GM20000 (cell line): ENCODE data around the gene CUL1.
"Not testable (repeated sequence)": the region's sequence is repeated elsewhere in the genome, so short reads cannot be mapped to it uniquely, and the experiment has no call there.

Experiments
- DNase-seq: peaks from one replicate; pipeline ENCODE4 v3.0.0; 2012; ENCODE audit warnings: low spot score
- TF ChIP-seq, protein P1 (sequence below): IDR thresholded peaks from 2 replicates; pipeline ENCODE4 v1.5.1; 2012; ENCODE audit warnings: mild to moderate bottlenecking, control low read depth; ENCODE audit errors: extremely low read depth, missing control alignments

CUL1 gene

DNA sequence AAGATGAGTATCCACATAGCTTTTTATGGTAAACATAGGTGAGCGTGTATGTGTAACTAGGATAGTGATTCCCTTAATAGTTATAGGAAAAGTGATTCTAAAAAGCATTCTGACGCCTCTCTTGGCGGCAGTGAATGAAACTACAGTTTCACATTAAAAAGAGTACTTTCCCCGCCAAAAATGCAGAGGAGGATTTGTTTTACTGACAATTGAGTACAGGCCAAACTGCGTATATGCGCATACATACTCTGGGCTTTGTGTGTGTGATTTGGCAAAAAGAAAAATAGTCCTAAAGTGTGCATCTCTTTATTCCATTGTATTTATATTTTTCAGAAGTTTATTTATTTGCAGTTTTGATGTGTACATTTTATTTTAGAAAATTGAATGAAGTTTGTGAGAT is 10.3 kb downstream of the CUL1 start:
- TF ChIP-seq, protein P1, sequence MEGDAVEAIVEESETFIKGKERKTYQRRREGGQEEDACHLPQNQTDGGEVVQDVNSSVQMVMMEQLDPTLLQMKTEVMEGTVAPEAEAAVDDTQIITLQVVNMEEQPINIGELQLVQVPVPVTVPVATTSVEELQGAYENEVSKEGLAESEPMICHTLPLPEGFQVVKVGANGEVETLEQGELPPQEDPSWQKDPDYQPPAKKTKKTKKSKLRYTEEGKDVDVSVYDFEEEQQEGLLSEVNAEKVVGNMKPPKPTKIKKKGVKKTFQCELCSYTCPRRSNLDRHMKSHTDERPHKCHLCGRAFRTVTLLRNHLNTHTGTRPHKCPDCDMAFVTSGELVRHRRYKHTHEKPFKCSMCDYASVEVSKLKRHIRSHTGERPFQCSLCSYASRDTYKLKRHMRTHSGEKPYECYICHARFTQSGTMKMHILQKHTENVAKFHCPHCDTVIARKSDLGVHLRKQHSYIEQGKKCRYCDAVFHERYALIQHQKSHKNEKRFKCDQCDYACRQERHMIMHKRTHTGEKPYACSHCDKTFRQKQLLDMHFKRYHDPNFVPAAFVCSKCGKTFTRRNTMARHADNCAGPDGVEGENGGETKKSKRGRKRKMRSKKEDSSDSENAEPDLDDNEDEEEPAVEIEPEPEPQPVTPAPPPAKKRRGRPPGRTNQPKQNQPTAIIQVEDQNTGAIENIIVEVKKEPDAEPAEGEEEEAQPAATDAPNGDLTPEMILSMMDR, result no peak
- no peak for DNase-seq

DNA sequence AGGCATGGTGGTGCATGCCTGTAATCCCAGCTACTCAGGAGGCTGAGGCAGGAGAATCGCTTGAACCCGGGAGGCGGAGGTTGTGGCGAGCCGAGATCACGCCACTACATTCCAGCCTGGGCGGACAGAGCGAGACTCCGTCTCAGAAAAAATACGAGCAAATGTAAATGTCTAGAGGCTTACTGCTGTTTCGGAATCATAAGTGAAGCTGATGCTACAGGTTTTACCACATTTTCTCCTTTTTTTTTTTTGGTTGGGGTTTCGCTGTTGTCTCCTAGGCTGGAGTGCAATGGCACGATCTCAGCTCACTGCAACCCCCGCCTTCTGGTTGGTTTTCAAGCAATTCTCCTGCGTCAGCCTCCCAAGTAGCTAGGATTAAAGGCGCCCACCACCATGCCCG is 11.7 kb downstream of the CUL1 start:
- not testable (repeated sequence) for DNase-seq

DNA sequence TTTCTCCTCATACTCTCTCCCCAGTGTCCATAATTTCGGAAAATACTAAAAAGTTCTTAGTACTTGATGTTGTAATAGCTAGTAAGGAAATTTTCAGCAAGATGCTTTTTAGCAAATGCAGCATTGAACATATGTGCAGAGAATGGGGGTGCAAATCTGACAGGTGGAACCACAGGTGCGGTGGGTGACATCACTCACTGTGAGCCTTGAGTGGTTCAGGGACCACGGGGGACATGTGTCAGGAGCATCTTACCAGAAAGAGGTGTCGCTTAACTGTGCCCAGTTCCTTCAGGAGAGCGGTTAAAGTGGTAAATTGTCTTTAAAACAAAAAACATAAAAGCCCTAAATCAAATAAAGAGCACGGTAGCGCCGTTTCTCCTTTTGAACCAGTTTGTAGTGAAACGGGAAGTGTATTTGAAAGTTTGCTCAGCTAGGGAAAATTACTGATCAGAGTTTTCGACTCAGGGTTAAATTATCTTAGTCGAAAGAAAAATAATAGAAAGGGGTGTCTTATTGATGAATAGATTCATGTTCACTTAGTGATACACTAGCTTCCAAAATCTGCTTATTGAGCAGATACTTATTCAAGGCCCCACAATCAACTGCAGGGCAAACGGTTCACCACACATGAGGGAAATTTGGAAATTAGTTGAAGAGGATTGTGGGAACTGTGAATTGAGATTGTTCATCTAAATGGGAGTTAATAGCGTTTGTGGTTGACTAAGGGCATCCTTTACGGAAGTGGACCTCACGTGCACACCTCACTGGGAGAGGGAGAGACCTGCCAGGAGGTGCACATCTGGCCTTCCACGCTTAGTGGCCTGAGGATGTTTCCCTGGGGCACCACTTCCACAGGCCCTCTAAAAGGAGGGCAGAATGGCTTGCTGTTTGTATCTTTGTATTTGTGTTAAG is 12.7 kb downstream of the CUL1 start:
- TF ChIP-seq, protein P1, result no peak
- DNase-seq, result no peak

DNA sequence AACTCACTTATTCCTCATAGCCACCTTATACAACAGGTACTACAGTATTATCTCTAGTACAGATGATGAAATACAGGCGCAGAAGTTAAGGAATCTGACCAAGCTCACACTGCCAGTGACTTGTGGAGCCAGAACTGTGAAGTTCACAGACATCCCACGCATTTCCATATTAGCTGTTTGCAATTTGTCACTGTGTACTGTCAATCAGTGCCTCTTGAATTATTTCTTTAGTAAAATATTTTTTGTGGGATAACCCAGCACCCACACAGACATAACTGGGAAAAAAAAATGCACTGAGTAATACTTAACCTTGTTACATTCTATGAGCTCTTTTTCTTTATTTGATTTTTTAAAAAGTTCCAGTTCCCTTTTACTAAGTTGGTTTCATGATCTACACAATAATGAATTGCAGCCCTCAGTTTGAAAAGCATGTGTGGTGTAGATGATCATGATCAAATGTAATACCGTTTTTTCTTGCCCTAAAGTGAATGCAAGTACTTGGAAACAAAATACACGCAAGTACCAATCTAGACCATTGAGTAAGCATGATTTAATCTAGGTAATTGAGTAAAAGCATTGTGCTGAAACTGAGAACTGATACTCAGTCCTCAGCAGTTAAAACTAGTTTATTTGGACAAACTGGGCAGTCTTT is 14.1 kb downstream of the CUL1 start:
- DNase-seq, result no peak
- TF ChIP-seq, protein P1, result no peak

DNA sequence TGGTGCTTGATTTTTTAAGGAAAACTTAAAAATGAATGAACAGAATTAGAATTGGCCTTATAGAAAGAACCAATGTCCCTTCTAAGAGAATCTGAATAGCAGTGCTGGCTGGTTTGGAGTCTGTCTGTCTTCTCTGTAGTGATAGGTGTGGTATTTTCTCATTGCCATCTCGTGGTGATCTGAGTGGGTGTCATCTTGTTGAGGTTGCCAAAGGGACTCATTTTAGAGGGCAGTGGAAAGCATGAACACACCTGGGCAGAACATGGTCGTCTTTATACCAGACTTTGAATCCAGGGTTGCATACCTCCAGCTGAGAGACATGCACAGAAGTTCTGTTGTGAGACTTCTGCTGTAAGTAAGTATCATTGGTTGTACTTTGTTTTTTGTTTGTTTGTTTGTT is 15.8 kb downstream of the CUL1 start:
- TF ChIP-seq, protein P1, result no peak
- DNase-seq, result no peak

DNA sequence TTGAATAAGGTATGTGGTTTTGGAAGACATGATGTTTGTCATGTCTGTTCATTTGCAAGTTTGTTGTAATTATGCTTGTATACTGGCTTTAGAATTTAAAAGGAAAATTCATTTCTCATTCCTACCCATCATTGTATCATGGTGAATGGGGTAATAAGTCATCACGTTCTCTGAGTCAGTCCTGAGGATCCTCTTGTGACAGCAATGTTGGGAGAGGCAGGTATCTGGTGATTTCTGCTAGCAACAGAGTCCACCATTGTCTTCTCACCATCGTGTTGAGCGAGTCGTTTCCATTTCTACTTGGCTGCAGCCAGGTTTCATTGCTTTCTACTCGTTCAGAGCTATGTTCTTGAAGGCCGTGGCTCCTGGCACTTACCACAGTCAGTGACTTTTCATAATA is 16.3 kb downstream of the CUL1 start:
- DNase-seq, result no peak
- TF ChIP-seq, protein P1, result no peak

DNA sequence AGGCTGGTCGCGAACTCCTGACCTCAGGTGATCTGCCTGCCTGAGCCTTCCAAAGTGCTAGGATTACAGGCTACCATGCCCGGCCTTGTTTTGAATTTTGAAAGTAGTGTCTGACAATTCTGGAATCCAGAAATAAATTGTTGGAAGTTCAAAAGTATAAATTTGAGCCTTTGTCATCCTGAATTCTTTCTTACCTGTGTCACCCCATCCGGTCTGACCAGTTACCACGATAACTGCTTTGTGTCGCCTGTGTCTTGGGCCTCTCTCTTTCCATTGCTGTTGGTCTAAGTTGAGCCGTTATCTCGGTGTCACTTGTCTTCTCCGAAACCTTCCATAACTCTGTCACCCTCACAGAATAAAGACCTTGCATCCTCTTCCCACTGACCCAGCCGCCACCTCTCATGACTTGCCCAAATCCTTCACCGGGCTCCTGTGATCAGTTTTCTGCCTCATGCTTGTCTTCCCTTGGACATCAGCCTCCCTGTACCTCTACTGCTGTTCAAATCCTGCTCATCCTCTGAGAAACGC is 18.6 kb downstream of the CUL1 start:
- TF ChIP-seq, protein P1, result no peak
- DNase-seq, result no peak
